ENCODE data around the gene GCH1.
"Not testable (repeated sequence)": the region's sequence is repeated elsewhere in the genome, so short reads cannot be mapped to it uniquely, and the experiment has no call there.

Gene GCH1

GRCh38 chr14:54902521-54903420 lies at the start of gene GCH1:
TSS of gene GCH1 (minus strand) at chr14:54902826. CDS start at chr14:54902663, 163 bp downstream.
- peak; percentile 49 for DNase-seq

- no peak for DNase-seq
These were observed 44.6 kb upstream of the GCH1 start for GRCh38 chr14:54947230-54947629.

GRCh38 chr14:54946500-54946899 lies 43.9 kb upstream of the GCH1 start:
- DNase-seq, result no peak

GRCh38 chr14:54944737-54945391 lies 42.2 kb upstream of the GCH1 start:
- DNase-seq, result no peak

- no peak for DNase-seq
These were observed 40.3 kb upstream of the GCH1 start for GRCh38 chr14:54942913-54943312.

- DNase-seq, result no peak
These were observed 34.2 kb upstream of the GCH1 start for GRCh38 chr14:54936816-54937215.

- no peak for DNase-seq
These were observed 33.3 kb upstream of the GCH1 start for GRCh38 chr14:54935958-54936357.

- DNase-seq, result no peak
These were observed 32.5 kb upstream of the GCH1 start for GRCh38 chr14:54935100-54935499.

GRCh38 chr14:54933006-54933405 lies 30.4 kb upstream of the GCH1 start:
- no peak for DNase-seq

GRCh38 chr14:54931598-54932340 lies 29.1 kb upstream of the GCH1 start:
- DNase-seq, result no peak

GRCh38 chr14:54931101-54931500 lies 28.5 kb upstream of the GCH1 start:
- DNase-seq, result no peak

GRCh38 chr14:54929556-54929955 lies 26.9 kb upstream of the GCH1 start:
- no peak for DNase-seq

GRCh38 chr14:54928216-54928615 lies 25.6 kb upstream of the GCH1 start:
- no peak for DNase-seq

GRCh38 chr14:54927551-54927950 lies 24.9 kb upstream of the GCH1 start:
- no peak for DNase-seq

GRCh38 chr14:54926570-54926969 lies 23.9 kb upstream of the GCH1 start:
- not testable (repeated sequence) for DNase-seq

GRCh38 chr14:54922598-54922997 lies 20.0 kb upstream of the GCH1 start:
- no peak for DNase-seq

GRCh38 chr14:54920052-54920451 lies 17.4 kb upstream of the GCH1 start:
- DNase-seq, result no peak

- no peak for DNase-seq
These were observed 16.7 kb upstream of the GCH1 start for GRCh38 chr14:54919330-54919729.

- no peak for DNase-seq
These were observed 15.8 kb upstream of the GCH1 start for GRCh38 chr14:54918427-54918826.

GRCh38 chr14:54916101-54916500 lies 13.5 kb upstream of the GCH1 start:
- no peak for DNase-seq

GRCh38 chr14:54909817-54910558 lies 7.4 kb upstream of the GCH1 start:
- DNase-seq, result no peak

- not testable (repeated sequence) for DNase-seq
These were observed 6.3 kb upstream of the GCH1 start for GRCh38 chr14:54908973-54909372.

GRCh38 chr14:54908190-54908589 lies 5.6 kb upstream of the GCH1 start:
- no peak for DNase-seq
